HG03135 (cell line): ENCODE measurements around the gene SIK2.
"Not testable (repeated sequence)": the region's sequence is repeated elsewhere in the genome, so short reads cannot be mapped to it uniquely, and the experiment has no call there.

ENCODE experiments used
- ATAC-seq: cut with Tn5 transposase; IDR thresholded peaks from one replicate; pipeline ENCODE4 v1.9.1; 2021; ENCODE audit warnings: mild to moderate bottlenecking, moderate library complexity; ENCODE audit not compliant: unreplicated experiment

Gene SIK2

GRCh38 chr11:111655924-111656323, 53.7 kb downstream of the SIK2 start:
- no peak for ATAC-seq

- ATAC-seq: not testable (repeated sequence)
Observed at GRCh38 chr11:111657905-111658304, 55.7 kb downstream of the SIK2 start.

- ATAC-seq: not testable (repeated sequence)
Observed at GRCh38 chr11:111658493-111658892, 56.2 kb downstream of the SIK2 start.

- no peak for ATAC-seq
Observed at GRCh38 chr11:111659201-111660115, 57.2 kb downstream of the SIK2 start.

DNA sequence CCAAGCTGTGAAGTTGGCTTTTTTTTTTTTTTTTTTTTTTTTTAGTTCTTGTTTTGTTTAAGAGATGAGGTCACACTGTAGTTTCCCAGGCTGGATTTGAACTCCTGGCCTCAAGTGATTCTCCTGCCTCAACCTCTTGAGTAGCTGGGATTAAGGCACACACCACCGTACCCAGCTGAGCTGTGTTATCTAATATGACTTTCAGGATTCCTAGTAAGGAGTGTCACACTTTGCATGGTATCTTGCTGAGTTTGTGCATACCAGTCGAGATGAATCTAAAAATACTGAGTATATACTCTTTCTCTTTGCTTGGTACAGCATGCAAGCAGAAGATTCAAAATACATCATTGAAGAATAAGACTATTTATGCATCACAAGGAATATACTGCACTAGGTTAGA, 58.6 kb downstream of the SIK2 start:
- no peak for ATAC-seq

- ATAC-seq: no peak
Observed at GRCh38 chr11:111663820-111664219, 61.6 kb downstream of the SIK2 start.

DNA sequence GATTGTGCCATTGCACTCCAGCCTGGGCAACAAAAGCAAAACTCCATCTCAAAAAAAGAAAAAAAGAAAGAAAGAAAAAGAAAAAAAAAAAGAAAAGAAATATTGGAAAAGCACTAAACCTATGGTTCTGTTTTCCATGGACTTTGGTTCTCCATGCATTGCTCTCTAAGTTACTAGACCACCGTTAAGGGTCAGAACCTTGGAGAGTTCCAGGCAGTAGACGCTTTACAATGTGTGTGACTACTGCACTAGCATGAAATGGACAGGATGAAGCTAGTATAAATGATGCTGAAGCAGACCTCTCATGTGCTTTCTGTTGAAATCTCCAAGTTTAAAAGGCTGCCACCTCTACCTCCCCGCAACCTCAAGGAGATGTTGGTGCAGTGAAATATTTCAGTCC, 63.5 kb downstream of the SIK2 start:
- ATAC-seq: no peak

DNA sequence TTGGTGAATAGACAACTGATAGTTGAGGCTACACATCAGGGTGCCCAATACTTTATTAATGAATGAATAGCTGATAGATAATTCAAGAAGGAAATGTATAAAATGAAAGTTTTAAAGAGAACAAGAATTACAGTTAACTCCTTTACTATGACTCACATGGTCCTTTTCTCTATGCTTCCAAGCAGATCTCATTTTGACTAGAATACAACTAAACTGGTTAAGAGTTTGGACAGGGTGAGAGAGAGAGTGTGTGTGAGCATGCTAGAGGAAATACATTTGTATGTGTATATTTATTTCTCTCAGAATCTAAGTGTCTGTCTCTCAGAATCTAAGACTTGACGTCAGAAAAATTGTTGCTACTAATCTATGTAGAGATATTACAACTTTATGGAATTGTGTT, 66.7 kb downstream of the SIK2 start:
- ATAC-seq: no peak

DNA sequence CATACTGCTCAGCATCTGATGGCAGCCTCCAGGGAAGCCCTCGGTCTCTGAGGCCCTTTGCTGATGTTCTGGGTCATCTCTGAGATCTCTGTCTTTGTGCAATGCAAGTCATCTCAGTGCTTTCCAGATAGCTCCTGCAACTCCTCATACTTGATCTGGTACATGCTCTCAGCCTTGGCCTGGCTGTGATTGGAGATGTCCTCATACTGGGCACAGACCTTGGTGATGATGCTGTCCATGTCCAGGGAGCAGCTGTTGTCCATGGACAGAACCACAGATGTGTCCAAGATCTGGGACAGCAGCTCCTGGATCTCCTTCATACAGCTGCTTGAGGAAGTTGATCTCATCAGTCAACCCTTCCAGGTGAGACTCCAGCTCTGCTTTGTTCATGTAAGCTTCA, 69.1 kb downstream of the SIK2 start:
- no peak for ATAC-seq

DNA sequence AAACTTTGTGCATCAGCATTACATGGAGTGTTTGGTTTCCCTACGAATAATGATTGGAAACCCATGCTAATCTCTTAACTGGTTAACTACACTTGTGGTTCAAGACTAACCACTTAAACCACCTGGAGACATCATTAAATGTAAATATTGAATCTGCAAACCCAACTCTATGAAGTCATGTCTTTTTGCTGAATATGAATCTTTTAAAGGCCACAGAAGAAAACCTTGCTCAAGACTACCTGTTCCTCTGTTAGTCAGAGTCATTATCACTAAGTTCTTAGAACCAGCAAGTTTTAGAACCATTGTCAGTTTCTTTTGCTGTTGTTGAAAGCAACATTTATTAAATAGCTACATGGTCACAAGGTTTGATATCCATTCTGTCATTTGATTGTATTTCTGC, 70.7 kb downstream of the SIK2 start:
- ATAC-seq: no peak

DNA sequence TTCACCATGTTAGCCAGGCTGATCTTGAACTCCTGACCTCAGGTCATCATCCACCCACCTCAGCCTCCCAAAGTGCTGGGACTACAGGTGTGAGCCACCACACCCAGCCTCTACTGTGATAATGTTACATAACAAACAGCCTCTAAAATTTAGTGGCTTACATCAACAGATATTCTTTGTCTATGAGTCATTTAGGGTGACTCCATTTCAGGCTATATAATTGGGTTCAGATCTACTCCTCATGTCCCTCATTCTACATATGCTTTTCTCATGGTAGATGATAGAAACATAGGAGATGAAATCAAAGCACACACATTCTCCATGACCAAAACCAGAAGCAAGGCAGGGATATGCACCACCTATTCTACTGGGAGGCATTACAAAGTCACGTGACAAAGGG, 72.7 kb downstream of the SIK2 start:
- ATAC-seq: no peak

DNA sequence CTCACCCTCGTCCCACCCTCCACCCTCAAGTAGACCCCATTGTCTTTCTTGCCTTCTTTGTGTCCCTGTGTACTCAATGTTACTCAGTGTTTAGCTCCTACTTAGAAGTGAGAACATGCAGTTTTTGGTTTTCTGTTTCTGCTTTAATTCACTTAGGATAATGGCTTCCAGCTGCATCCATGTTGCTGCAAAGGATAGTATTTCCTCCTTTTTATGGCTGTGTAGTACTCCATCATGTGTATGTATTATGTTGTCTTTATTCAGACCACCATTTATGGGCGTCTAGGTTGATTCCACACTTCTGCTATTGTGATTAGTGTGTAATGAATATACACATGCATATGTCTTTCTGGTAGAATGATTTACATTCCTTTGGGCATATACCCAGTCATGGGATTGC, 73.6 kb downstream of the SIK2 start:
- ATAC-seq: no peak

DNA sequence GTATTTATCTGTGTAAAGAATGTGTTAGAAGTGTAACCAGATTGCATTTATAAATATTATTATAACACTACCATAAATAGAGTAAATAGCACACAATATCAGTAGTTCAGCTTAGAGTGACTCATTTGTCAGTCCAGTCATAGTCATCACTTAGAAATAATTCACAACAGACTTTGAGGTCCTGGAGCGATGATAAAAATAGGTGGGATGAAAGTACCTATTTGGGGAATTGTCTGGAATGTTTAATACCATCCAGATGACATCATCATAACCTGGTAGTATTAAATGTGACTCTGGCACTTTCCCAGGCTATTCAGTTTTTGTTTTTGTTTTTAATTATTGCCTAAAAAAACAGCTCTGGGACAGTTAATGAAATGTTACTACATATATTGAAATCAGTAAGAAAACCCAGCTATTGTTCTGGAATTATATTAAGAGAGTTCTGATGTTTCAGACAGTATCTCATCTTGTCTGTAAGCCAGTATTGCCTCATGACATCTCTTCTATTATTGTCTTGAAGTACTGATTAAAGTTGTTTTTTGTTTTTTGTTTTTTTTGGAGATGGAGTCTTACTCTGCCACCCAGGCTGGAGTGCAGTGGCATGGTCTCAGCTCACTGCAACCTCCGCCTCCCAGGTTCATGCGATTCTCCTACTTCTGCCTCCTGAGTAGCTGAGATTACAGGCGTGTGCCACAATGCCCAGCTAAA, 74.8 kb downstream of the SIK2 start:
- ATAC-seq: no peak

DNA sequence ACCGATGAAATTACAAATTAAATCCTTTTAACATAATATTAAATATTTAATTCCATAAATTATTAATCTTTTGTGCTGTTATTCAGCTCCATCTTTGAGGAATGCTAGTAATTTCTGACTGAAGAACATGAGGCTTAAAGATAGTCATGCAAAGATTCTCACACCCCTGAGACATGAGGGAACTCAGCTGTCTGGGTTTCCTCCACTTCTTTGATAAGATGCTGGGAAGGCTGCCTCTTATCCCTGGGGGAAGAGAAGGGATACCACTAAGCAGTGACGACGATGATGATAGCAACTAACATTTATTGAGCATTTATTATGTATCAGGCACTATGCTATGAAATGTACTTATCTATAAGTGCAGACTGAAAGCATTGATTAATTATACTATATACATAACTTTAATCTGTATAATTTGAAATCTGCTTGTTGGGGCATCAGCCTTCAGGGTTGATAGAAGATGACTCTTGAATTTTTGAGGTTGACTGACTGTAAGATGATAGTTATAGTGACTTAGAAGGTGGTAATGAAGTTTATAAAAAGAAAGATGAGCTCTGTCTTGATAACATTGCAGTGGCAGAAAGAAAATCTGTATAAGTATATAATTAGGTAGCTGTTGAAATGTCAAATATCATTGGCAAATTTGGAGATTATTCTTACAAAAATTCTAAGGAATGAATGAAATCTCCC, 78.4 kb downstream of the SIK2 start:
- no peak for ATAC-seq

GRCh38 chr11:111683806-111684205, 81.6 kb downstream of the SIK2 start:
- ATAC-seq: no peak

GRCh38 chr11:111684251-111684650, 82.0 kb downstream of the SIK2 start:
- ATAC-seq: no peak

DNA sequence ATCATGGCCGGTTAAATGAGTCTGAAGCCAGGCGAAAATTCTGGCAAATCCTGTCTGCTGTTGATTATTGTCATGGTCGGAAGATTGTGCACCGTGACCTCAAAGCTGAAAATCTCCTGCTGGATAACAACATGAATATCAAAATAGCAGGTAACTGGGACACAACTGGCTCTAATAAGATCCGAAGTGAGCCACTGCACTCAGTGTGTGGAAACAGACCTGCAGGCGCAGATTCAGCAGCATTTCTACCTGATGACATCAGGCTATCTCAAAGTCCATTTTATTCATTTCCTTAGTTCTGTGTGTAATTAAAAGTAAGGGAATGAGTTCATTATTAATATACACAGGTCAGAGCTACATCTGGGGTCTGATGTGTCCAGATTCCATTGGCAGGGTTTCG, 85.8 kb downstream of the SIK2 start:
- ATAC-seq: no peak

DNA sequence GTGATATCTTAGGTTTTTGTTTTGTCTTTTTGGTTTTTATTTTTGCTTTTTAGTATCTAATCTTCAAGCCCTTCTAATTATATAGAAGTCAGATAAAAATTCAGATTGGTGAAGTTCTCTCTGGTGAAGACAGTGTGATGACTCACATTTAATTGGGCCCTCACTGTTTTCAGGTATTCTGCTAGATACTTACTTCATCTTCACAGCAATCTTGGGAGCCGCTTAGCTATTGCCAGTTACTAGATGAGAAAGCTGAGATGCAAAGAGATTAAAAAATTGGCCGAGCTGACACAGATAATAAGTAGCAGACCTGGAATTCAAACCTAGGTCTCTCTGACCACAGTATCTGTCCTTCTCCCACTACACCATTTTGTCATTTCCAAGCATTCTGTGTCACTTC, 88.9 kb downstream of the SIK2 start:
- no peak for ATAC-seq

DNA sequence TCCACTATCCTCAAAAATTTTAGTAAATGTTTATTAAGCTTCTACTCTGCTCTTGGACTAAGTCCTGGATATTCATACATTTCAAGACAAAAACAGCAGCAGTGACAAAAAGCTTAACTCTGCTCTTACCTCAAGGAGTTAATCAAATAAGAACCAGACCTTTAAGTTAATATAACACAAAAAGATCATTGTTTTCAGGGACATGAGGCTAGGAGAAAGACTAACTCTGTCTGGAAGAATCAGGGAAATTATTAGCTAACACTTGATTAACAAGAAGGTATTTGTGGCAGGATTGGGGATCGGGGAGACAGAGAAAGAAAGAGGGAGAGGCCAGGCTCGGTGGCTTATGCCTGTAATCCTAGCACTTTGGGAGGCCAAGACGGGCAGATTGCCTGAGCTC, 89.5 kb downstream of the SIK2 start:
- ATAC-seq: no peak

DNA sequence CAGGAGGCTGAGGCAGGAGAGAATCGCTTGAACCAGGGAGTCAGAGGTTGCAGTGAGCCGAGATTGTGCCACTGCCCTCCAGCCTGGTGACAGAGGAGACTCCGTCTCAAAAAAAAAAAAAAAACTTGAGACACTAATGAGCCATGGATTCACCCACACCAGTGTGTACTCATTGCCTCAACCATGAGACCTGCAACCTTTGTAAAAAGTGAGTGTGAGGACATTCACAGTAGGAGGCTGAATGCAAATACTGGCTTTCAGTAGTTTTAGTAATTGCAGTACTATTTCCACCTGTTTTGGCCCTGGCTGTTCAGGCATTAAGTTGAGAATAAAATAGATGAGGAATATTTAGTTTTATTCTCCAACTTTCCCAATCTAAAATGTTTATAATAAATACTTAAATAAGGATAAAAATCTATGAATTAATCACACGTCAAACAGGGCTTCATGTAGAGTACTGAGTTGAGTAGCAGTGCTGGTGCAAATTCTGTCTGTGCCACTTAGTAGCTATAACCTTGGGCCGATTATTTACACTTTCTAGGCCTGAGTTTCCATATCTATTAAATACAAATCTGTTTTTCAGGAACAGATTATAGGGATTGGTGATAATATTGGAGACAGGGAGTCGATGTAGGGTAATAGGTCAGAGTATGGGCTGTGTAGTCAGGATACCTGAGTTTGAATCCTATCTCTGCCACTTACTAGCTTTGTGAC, 91.1 kb downstream of the SIK2 start:
- no peak for ATAC-seq

DNA sequence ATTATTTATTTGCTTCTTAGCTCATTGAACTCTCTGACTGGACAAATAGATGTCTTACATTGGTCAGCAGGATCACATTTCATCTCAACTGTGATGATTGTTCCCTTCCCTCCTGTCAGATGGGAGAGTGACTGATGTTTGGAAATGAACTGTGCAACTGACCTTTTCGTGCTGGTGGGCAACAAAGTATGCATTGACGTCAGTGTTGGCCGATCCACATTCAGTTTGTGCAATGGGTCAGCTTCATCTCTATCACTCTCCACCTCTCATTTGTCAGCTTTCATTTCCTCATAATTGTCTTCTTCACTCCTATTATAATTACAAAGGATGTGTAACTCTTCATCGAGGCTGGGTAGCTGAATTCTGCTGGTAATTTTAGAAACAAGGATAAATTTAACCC, 92.6 kb downstream of the SIK2 start:
- no peak for ATAC-seq
